SU-DHL-6 (cell line): ENCODE results near the gene OR5A2.

ENCODE experiments used
- EZH2phosphoT487 ChIP-seq: fragments of 200-600 bp; sonication (generic), shearing (Covaris generic); conservative IDR thresholded peaks from 2 replicates; pipeline ENCODE4 v1.6.1; 2018; ENCODE audit warnings: mild to moderate bottlenecking, antibody characterized with exemption, low read length, moderate library complexity, mixed read lengths
- TF ChIP-seq, protein P1 (sequence below): fragments of 200-600 bp; sonication (generic); IDR thresholded peaks from one replicate; pipeline ENCODE4 v1.5.1; 2017; ENCODE audit warnings: antibody characterized with exemption, mild to moderate bottlenecking, low read length, moderate library complexity; ENCODE audit not compliant: insufficient read depth, poor library complexity, severe bottlenecking

DNA sequence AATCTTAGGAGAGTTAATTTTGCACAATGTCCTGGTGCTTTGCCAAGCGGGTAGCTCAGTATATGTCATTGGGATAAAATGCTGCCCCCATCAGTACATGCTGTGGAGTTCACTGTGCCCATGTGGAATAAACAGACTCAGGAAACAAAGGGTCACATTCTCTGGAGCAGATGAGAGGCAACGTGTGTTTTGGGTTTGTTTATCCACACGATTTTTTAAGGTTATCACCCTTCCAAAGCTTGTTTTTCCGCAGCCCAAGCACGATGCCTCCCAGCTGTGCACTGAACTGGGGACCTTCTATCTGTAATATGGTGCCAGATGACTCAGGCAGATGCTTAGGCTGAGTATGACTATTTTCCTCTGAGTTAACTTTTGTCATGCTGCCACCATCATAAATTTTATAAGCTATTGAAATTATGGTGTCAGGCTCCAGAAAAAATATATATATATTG lies 37.0 kb upstream of the OR5A2 start:
- TF ChIP-seq, protein P1, sequence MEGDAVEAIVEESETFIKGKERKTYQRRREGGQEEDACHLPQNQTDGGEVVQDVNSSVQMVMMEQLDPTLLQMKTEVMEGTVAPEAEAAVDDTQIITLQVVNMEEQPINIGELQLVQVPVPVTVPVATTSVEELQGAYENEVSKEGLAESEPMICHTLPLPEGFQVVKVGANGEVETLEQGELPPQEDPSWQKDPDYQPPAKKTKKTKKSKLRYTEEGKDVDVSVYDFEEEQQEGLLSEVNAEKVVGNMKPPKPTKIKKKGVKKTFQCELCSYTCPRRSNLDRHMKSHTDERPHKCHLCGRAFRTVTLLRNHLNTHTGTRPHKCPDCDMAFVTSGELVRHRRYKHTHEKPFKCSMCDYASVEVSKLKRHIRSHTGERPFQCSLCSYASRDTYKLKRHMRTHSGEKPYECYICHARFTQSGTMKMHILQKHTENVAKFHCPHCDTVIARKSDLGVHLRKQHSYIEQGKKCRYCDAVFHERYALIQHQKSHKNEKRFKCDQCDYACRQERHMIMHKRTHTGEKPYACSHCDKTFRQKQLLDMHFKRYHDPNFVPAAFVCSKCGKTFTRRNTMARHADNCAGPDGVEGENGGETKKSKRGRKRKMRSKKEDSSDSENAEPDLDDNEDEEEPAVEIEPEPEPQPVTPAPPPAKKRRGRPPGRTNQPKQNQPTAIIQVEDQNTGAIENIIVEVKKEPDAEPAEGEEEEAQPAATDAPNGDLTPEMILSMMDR = no peak
- TF ChIP-seq EZH2phosphoT487 = no peak
